ENCODE data around the gene CCR6. TPM values are rescaled to one million over a fixed set of nuclear protein-coding genes. Genes with fewer than 3 reads are reported as not detected.
"Not testable (repeated sequence)": the region's sequence is repeated elsewhere in the genome, so short reads cannot be mapped to it uniquely, and the experiment has no call there.

CCR6 gene
- total and polyA plus RNA-seq, 7 donors: 0.01 to 0.05 TPM; not detected in 5

DNA sequence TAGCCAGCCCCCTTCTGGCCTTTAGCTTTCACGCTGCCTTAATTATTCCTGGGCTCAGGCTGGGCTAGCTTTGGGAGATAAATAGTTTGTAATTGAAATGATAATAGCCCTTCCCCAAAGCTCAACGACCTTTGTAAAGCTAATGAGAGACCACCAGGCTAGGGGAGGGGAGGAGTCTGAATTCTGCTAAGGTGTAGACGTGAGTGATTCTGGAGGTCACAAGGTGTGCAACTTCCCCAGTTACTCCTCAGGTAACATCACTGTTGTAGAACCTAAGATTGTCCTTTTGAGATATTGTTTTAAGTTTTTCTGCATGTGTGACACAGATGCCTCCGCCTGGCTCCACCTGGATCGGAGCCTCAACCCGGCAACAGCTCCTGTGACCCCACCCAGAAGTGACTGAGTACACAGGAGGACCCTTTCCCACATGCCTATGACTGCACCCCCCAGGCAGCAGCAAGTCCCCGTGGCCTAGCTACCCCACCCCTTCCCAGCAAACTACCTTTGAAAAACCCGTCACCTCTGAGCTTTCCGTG, 40.6 kb downstream of the CCR6 start:
- intact Hi-C loops (cut with DNase I): no loop called here
- no peaks in the 10 kb centered on the region for H3K36me3 ChIP-seq (ENCODE audit: insufficient read depth in 1 of 2, low read depth in 1 of 2)
- 70 to 76% (median 75%) methylated on average over 9 of the region's 9 CpGs for WGBS, 3 donors
- TF ChIP-seq CTCF (IDR thresholded peaks at IDR 0.05): no peak
- no peaks in the 10 kb centered on the region for H3K9me3 ChIP-seq
- H3K27ac ChIP-seq: no peak overlapping the region
- DNase-seq: no peak
- no peak overlapping the region for H3K4me3 ChIP-seq
- peaks cover 0 to 2% (median 0%) of the 10 kb centered on the region in 3 donors for H3K27me3 ChIP-seq (ENCODE audit: insufficient read depth in 3 of 3, low read length in 2 of 3)
- no peak for ATAC-seq
- H3K4me1 ChIP-seq: no peaks in the 10 kb centered on the region

GRCh38 chr6:167164261-167164660, 41.4 kb downstream of the CCR6 start:
- Histone ChIP-seq H3K4me3 (no peak overlapping the region), H3K9me3 (no peaks in the 10 kb centered on the region), H3K36me3 (ENCODE audit: insufficient read depth in 1 of 2, low read depth in 1 of 2) (no peaks in the 10 kb centered on the region), H3K27ac (no peak overlapping the region), H3K27me3 (ENCODE audit: insufficient read depth in 3 of 3, low read length in 2 of 3) (peaks cover 0 to 2% (median 0%) of the 10 kb centered on the region in 3 donors), H3K4me1 (no peaks in the 10 kb centered on the region)
- ATAC-seq (no peak), DNase-seq (no peak)
- TF ChIP-seq CTCF (IDR thresholded peaks at IDR 0.05): no peak
- 72 to 74% (median 73%) methylated on average over 3 of the region's 3 CpGs for WGBS, 3 donors
- intact Hi-C loops (cut with DNase I): no loop called here

- WGBS, 3 donors: 76 to 92% (median 82%) methylated on average over 2 of the region's 2 CpGs
- intact Hi-C loops (cut with DNase I): no loop called here
- TF ChIP-seq CTCF (IDR thresholded peaks at IDR 0.05): no peak
Observed at GRCh38 chr6:167165858-167166471, 43.1 kb downstream of the CCR6 start.

DNA sequence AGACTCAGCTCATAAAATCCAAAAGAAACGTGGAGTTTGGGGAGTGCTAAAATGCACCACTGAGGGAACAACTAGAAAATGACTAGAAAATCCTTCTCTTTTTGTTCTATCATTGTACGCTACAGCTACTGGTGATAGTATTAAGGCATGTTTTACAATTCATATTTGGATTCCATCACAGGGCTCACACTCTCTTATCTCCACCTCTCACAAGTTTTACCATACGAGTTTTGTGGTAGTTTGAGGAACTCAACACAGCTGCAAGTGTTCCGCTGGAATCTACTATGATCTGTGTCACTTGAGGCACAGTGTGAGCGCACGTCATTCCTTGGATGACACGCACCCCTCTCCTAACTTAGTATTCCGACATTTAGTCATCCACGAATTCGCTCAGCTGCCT, 44.8 kb downstream of the CCR6 start:
- WGBS, 3 donors: 66 to 79% (median 69%) methylated on average over 4 to 8 of the region's 10 CpGs
- H3K27me3 ChIP-seq (ENCODE audit: insufficient read depth in 3 of 3, low read length in 2 of 3); H3K9me3 ChIP-seq; ATAC-seq; intact Hi-C loops (cut with DNase I); H3K36me3 ChIP-seq (ENCODE audit: insufficient read depth in 1 of 2, low read depth in 1 of 2); H3K4me1 ChIP-seq; DNase-seq; H3K4me3 ChIP-seq; H3K27ac ChIP-seq: not testable (repeated sequence)

More at GRCh38 chr6:167165858-167166471, 43.1 kb downstream of the CCR6 start:
- Histone ChIP-seq H3K4me3 (no peak overlapping the region), H3K9me3 (no peaks in the 10 kb centered on the region), H3K4me1 (no peaks in the 10 kb centered on the region), H3K27me3 (ENCODE audit: insufficient read depth in 3 of 3, low read length in 2 of 3) (peaks cover 0 to 4% (median 0%) of the 10 kb centered on the region in 3 donors), H3K36me3 (ENCODE audit: insufficient read depth in 1 of 2, low read depth in 1 of 2) (no peaks in the 10 kb centered on the region), H3K27ac (no peak overlapping the region)
- DNase-seq (no peak), ATAC-seq (no peak)

- H3K4me1 ChIP-seq; ATAC-seq; H3K27ac ChIP-seq; DNase-seq; H3K27me3 ChIP-seq (ENCODE audit: insufficient read depth in 3 of 3, low read length in 2 of 3); intact Hi-C loops (cut with DNase I); H3K4me3 ChIP-seq; H3K36me3 ChIP-seq (ENCODE audit: insufficient read depth in 1 of 2, low read depth in 1 of 2); H3K9me3 ChIP-seq: not testable (repeated sequence)
- 65 to 76% (median 73%) methylated on average over 10 to 13 of the region's 16 CpGs for WGBS, 3 donors
Observed at GRCh38 chr6:167168296-167168695, 45.4 kb downstream of the CCR6 start.

GRCh38 chr6:167169867-167170266, 47.0 kb downstream of the CCR6 start:
- intact Hi-C loops (cut with DNase I); H3K4me1 ChIP-seq: not testable (repeated sequence)
- WGBS, 3 donors: 62 to 77% (median 71%) methylated on average over 3 of the region's 13 CpGs

DNA sequence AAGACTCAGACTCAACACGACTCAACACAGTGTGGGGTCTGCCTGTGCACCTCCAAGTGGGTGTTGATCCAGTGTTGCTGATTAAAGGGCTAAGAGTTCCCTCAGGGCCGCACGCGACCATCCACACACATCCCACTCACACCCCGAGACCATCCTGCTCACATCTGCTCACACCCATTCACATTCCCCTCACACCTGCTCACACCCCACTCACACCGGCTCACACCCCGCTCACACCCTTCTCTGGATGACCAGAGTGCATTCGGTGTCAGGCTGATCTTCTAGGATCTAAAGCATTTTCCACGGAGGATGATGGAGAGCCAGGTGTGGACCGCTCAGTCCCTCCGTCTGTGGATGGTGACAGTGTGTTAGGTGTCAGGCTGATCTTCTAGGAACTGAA, 48.4 kb downstream of the CCR6 start:
- H3K27ac ChIP-seq; H3K4me3 ChIP-seq; DNase-seq; H3K9me3 ChIP-seq; H3K4me1 ChIP-seq; H3K36me3 ChIP-seq (ENCODE audit: insufficient read depth in 1 of 2, low read depth in 1 of 2); H3K27me3 ChIP-seq (ENCODE audit: insufficient read depth in 3 of 3, low read length in 2 of 3); ATAC-seq; intact Hi-C loops (cut with DNase I): not testable (repeated sequence)
- 82 to 91% (median 84%) methylated on average over 11 of the region's 11 CpGs for WGBS, 3 donors

More at GRCh38 chr6:167169867-167170266, 47.0 kb downstream of the CCR6 start:
- H3K27me3 ChIP-seq (ENCODE audit: insufficient read depth in 3 of 3, low read length in 2 of 3); ATAC-seq; H3K36me3 ChIP-seq (ENCODE audit: insufficient read depth in 1 of 2, low read depth in 1 of 2); DNase-seq; H3K27ac ChIP-seq; H3K9me3 ChIP-seq; H3K4me3 ChIP-seq: not testable (repeated sequence)

DNA sequence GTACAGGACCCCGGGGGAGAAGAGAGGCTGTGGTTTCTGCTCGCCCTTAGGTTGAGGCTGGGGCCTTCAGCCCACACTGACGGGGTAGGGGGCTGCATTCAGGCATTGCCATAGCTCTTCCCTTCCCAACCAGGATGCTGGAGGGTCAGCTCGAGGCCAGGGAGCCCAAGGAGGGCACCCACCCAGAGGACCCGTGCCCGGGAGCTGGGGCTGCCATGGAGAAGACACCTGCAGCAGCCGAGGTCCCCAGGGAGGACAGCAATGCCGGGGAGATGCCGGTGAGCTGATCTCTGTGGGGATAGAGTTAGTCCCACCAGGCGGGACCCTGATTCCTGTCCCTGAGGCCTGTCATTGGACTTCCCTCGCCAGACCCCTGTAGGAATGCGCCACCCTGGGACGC, 49.1 kb downstream of the CCR6 start:
- intact Hi-C loops (cut with DNase I): not testable (repeated sequence)

DNA sequence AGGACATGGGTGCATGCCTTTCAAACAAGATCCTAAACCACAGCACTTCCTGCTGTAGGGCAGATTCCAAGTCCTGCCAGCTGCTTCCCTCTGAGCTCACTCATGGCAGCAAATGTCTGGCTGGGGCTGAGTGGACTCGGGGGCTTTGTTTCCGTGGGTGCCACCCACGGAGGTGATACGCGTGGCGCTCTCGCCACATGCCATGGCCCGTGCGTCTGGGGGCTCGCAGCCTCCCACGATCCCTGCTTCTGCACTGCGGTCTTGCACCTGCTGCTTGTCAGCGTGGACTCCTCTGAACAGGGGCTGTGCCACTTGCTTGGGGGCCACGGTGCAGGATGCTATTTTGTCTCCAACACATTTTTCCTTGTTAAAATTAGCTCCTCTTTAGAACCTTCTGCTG, 54.4 kb downstream of the CCR6 start:
- 61 to 77% (median 71%) methylated on average over 12 to 14 of the region's 14 CpGs for WGBS, 3 donors

More for the DNA sequence above, 49.1 kb downstream of the CCR6 start:
- 78 to 83% (median 78%) methylated on average over 9 to 13 of the region's 13 CpGs for WGBS, 3 donors
- not testable (repeated sequence) for H3K4me3 ChIP-seq; ATAC-seq; DNase-seq; H3K36me3 ChIP-seq (ENCODE audit: insufficient read depth in 1 of 2, low read depth in 1 of 2); H3K9me3 ChIP-seq; H3K27me3 ChIP-seq (ENCODE audit: insufficient read depth in 3 of 3, low read length in 2 of 3); H3K4me1 ChIP-seq; H3K27ac ChIP-seq

More for the DNA sequence above, 54.4 kb downstream of the CCR6 start:
- H3K27ac ChIP-seq; H3K4me3 ChIP-seq; DNase-seq; H3K36me3 ChIP-seq (ENCODE audit: insufficient read depth in 1 of 2, low read depth in 1 of 2); H3K9me3 ChIP-seq; ATAC-seq; intact Hi-C loops (cut with DNase I); H3K27me3 ChIP-seq (ENCODE audit: insufficient read depth in 3 of 3, low read length in 2 of 3); H3K4me1 ChIP-seq: not testable (repeated sequence)
